H1 (cell line): ENCODE data around the gene PAFAH1B1. TPM values are rescaled to one million over a fixed set of nuclear protein-coding genes. Genes with fewer than 3 reads are reported as not detected.

Source experiments
- CTCF ChIP-seq, 3 experiments: IDR thresholded peaks; 1 replicate in 2 of 3; 2 replicates in 1 of 3; pipeline versions ENCODE4 v1.5.1 to v1.6.1; 2011; ENCODE audit warnings: low read length in 3 of 3, mild to moderate bottlenecking in 3 of 3, inconsistent platforms in 2 of 3, low read depth in 1 of 3, moderate library complexity in 1 of 3; ENCODE audit not compliant: insufficient read depth in 1 of 3; ENCODE audit errors: control extremely low read depth in 1 of 3
- JUND ChIP-seq: IDR thresholded peaks from 2 replicates; pipeline ENCODE4 v1.6.1; 2011; ENCODE audit warnings: mild to moderate bottlenecking, improper control_type of control experiment, low read length
- MAX ChIP-seq: IDR thresholded peaks from 2 replicates; pipeline ENCODE4 v1.6.1; 2012; ENCODE audit warnings: inconsistent platforms
- PHF8 ChIP-seq: fragments of 200-600 bp; sonication (generic); conservative IDR thresholded peaks from 2 replicates; pipeline ENCODE4 v1.7.1; 2012; ENCODE audit warnings: low read depth, mild to moderate bottlenecking, inconsistent platforms, low read length, moderate library complexity
- SRF ChIP-seq: IDR thresholded peaks from 2 replicates; pipeline ENCODE4 v1.6.1; 2011; ENCODE audit warnings: mild to moderate bottlenecking, low read depth, low read length, moderate library complexity
- SUZ12 ChIP-seq: fragments of 200-600 bp; sonication (generic); IDR thresholded peaks from 2 replicates; pipeline ENCODE4 v1.6.1; 2012; ENCODE audit warnings: mild to moderate bottlenecking, inconsistent platforms, low read length, moderate library complexity, mixed read lengths
- TCF12 ChIP-seq: IDR thresholded peaks from 2 replicates; pipeline ENCODE4 v1.6.1; 2011; ENCODE audit warnings: low read depth, mild to moderate bottlenecking, low read length
- polyA plus RNA-seq, 7 experiments: library from polyadenylated mRNA; depleted of rRNA in 3 of 7; stranded (reverse) in 5 of 7; unstranded in 2 of 7; fragments of >200 nt in 5 of 7; fragments of 200-250 nt in 2 of 7; gene quantifications; 1 replicate in 5 of 7; 2 replicates in 1 of 7; 4 replicates in 1 of 7; pipeline versions ENCODE4 v1.2.1 to v1.2.3, GENCODE V29; 2011 to 2013; ENCODE audit warnings: missing spikeins in 2 of 7, mixed read lengths in 2 of 7
- total RNA-seq: library from RNA; stranded (reverse); fragmentation: NEBNext Ultra II Directional; extraction: Animal tissue kit (Norgen Biotek cat#: 25700); gene quantifications from 2 replicates; pipeline ENCODE4 v1.2.1, GENCODE V29; 2021

The PAFAH1B1 gene
- total and polyA plus RNA-seq, 2 of the 8 experiments (the other 6 are each of a cell fraction or from before 2014, with no cell fraction given), result 42.0 to 152 TPM

GRCh38 chr17:2682176-2682938 lies 88.9 kb downstream of the PAFAH1B1 start (continued):
- TF ChIP-seq JUND (no peak), PHF8 (no peak), MAX (no peak), TCF12 (no peak), SRF (no peak), CTCF (IDR thresholded peaks at IDR 0.05; ENCODE audit: control extremely low read depth in 1 of 3, insufficient read depth in 1 of 3, low read depth in 1 of 3, low read length in 3 of 3) (no peak), SUZ12 (no peak)
